ENCODE results near the gene MOB1B.
"Not testable (repeated sequence)": the region's sequence is repeated elsewhere in the genome, so short reads cannot be mapped to it uniquely, and the experiment has no call there.

MOB1B gene

DNA sequence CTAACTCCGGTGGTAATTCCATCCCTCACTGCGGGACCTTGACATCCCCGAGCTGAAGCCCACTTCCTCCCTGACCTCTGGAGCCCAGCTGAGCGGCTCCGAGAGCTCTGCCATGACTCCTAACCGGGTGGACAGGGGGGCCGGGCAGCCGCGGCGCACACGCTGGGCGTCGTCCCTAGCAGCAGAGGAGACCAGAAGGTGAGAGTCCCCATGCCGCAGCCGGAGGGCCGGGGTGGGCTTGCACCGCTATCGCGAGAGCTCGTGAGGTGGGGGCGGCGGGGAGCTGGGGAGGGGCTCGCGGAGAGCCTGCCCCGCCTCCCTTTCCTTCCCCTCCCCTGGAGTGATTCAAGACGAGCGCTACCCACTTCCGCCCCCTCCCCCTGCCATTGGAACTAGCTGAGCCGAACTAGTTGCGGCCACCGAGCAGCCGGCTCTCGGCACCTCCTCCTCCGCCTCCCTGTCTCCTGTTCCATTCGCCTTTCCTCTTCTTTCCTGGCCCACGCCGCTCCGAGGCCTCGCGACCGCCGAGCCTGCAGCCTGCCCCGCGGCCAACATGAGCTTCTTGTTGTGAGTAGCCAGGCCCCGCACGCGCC is at the start of gene MOB1B:
Gene MOB1B (plus strand): TSS at position 386 of the 593 bp plus-strand sequence. CDS start 168 bp downstream, at position 554.
- DNase-seq = peak; percentile 87 to 88

GRCh38 chr4:70855464-70855863 is 46.7 kb upstream of the MOB1B start:
- no peak for DNase-seq

GRCh38 chr4:70858454-70858853 is 43.7 kb upstream of the MOB1B start:
- DNase-seq = no peak

GRCh38 chr4:70859066-70859465 is 43.1 kb upstream of the MOB1B start:
- no peak for DNase-seq

- no peak for DNase-seq
Measured at GRCh38 chr4:70863099-70863790, 38.9 kb upstream of the MOB1B start.

DNA sequence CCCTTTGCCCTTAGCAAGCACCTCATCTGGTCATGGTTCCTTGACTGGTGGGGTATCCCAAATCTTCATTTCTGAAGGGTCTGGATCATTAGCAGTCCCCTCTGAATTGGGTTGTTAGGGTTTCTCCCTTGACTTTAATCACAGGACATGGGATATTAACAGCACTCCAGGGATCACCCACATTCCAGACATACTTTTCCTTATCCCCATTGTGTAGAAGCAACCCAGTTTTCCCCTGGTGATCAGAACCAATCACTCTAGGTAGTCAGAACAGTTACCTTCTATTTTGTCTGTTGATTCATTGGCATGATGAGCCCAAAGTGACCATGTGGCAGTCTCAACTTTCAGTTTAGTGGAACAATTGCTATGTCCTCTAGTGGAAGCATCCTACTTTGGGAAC is 33.4 kb upstream of the MOB1B start:
- no peak for DNase-seq

DNA sequence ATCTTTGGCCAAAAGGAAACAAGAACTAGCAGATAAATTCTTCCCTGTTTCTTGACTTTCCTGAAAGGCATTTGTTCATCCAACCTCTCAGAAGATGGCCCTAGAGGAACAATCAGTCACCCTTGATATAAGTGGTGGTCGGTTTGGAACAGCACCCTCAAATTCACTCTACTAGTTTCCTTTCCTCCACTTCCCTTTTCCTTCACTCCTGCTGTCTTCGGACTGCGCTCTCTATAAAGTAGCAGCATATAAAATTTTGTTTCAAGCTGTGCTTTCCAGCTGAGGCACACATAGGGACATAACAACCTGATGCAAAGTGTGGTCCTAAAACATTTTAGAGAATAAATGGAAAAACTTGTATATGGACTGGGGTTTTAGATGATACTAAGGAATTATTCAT is 29.0 kb upstream of the MOB1B start:
- no peak for DNase-seq

DNA sequence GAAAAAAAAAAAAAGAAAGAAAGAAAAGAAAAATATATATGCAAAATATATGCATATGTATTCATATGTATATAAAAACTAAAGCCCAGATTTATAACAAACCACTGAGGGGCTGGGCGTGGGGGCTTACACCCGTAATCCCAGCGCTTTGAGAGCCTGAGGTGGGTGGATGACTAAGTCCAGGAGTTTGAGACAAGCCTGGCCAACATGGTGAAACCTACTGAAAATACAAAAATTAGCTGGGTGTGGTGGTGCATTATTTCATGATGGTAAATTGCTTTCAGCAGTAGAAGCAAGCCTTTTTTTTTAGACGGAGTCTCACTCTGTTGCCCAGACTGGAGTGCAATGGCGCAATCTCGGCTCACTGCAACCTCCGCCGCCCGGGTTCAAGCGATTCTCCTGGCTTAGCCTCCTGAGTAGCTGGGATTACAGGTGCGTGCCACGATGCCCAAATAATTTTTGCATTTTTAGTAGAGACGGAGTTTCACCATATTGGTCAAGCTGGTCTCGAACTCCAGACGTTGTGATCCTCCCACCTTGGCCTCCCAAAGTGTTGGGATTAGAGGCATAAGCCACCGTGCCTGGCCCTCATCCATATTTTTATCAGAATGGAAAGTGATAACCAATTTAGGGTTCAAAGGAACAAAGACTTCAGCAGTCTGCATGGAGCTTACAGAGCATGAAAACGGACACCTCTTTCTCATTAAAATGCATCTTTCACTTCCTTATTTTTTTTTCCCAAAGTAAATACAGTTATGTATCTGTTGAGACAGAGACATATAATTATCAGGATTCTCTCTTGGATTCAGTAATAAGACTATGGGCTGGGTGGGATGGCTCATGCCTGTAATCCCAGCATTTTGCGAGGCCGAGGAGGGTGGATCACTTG is 27.7 kb upstream of the MOB1B start:
- DNase-seq = no peak

DNA sequence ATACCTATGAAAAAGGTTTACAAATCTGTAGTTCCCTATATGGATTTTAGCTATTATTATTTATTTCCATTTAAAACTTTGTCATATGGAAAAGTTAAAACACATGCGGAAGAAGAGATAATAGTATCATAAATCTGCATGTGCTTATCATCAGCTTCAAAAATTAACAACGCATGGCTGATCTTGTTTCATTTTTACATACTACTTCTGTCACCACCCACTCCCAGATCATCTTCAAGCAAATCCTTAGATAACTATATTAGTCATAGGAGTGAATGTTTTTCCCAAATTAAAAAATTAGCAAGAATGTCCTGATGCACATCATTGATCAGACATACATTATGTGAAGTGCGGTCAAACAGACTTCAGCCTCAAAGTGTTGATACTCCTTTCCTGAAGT is 24.6 kb upstream of the MOB1B start:
- no peak for DNase-seq

DNA sequence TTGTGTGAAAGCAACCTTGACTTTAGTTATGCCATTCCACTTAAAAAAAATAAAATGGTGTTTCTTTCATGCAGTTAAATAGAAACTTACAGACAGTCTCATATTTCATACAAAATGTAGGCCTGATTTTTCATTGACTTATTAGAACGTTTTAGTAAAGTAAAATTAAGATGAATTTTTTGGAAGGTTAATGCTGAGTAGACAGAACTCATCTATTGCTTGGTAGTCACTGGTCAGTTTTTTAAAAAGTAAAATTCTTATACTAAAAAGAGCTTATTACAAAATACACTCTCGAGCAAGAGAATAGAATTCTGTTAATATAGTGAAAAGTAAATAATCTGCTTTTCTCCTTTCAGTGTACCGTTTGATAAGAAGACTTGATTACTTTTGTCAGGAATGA is 21.4 kb upstream of the MOB1B start:
- DNase-seq = no peak

DNA sequence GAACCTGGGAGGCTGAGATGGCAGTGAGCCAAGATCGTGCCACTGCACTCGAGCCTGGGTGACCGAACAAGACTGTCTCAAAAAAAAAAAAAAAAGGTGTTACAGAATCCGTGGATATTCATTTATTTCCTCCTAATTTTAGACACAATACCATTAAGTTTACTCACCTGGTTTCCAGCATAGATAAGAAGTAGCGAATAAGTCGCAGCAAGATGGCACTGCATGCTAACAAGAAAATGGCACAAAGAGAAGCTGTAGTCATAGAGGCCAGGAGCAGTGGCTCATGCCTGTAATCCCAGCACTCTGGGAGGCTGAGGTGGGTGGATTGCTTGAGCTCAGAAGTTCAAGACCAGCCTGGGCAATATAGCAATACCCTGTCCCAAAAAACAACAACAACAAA is 17.0 kb upstream of the MOB1B start:
- DNase-seq = no peak

- DNase-seq = peak in 1 of 2 donors; percentile 68
Measured at GRCh38 chr4:70892086-70892769, 9.9 kb upstream of the MOB1B start.

GRCh38 chr4:70893790-70894189 is 8.4 kb upstream of the MOB1B start:
- no peak for DNase-seq

DNA sequence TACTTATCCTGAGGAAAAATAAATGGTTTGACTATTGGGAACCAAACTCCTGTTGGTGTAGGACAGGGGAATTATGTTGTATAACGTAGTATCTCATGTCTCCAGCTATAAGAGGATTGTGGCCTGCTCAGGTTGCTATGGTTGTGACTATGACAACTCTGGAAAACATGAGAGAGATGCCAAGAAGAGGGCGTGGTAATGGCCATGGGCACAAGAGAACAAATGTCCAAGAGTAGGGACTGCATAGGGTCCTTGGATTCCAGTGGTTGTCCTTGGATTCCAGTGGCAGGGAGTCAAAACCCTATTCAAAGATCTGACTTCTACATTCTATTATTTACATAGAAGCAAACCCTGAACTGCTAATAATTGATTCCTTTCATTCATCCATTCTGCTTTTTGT is 6.8 kb upstream of the MOB1B start:
- DNase-seq = no peak

DNA sequence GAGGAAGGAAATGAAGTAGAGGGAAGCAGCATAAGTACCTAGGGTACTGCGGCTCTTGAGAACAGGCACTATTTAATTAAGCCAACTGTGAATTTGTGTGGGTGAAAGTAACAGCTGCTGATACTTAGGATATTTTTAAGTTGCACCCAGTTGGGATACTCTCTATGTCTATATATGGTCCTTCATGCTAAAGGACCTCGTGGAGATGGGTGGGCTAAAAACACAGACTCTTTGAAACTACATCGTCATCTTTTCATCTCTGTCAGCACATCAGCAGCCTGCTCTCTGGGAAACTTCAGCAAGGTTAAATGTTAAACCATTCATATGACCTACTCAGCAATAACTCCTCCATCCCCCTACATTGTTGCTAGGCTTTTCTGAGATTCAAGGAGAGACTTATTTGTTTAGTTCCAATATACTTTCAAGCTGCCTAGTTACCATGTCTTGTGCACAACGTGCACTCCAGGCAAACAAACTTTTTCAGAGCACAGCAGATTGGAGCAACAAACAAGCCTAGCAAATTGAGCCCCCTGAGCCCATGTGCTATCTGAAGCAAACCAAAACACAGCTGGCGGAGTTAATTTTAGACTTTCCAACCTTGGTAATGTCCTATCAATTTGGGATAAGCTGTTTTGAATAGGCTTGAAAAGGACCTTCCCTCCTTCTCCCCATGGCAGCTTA is 6.2 kb upstream of the MOB1B start:
- no peak for DNase-seq

DNA sequence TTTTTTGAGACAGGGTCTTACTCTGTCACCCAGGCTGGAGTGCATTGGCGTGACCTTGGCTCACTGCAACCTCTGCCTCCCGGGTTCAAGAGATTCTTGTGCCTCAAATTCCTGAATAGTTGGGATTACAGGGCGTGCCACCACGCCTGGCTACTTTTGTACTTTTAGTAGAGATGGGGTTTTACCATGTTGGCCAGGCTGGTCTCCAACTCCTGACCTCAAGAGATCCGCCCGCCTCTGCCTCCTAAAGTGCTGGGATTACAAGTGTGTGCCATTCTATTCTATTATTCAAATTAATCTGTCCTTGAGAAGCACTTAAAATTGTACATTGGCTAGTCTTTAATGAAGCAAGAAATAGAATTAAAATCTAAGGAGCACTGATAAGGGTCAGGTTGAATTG is 3.6 kb upstream of the MOB1B start:
- not testable (repeated sequence) for DNase-seq

- no peak for DNase-seq
Measured at GRCh38 chr4:70901607-70901983, 574 bp upstream of the MOB1B start.

DNA sequence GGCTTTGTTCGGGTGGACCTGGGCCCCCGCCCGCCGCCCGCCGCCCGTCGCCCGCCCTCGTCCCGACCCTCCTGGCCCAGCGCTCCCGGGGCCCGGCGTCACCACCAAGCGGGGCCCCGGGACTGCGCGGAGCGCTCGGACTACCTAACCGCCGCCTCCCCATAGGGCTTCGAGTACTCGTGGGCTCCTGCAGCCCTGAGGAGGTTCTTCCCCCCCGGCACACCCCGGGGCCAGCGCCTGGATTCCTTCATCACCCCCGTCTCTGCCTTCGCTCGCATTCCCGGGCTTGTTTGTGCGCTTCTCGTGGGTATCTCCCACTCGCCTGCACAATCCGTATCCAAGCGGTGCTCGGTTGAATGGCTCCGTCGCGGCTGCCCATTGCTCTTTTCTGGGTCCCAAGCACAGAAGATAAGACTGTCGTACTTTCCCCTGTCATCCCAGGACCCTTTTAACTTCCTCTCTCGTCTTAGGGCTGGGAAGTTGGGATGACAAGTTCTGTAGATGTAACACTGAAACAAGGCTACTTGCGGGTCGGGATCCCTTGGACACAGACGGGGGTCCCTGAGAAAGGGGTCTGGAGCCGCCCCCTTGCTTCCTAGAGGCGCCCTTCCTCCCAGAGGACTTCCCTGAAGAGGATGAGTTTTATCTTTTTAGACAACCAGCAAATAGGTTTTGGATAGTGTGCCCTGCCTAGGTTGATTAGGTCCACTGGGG is 565 bp downstream of the MOB1B start:
- DNase-seq = no peak

DNA sequence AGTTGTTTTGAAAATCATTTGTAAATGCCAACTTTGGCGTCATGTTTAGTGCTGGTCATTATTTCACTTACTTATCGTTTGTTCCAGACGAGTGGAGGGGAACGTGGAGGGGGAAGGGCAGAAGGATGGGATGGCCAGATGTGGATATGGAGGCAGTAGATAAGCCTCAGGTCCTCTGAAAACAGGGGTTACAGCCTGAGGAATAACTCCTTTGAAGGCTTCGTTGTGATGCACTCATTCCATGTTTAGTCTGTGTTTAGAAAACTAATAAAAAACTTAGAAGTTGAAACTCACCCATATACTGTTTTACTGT is 1.1 kb downstream of the MOB1B start:
- no peak for DNase-seq

- DNase-seq = no peak
Measured at GRCh38 chr4:70908993-70909556, 6.9 kb downstream of the MOB1B start.

GRCh38 chr4:70914000-70914399 is 11.8 kb downstream of the MOB1B start:
- no peak for DNase-seq

GRCh38 chr4:70914631-70915030 is 12.5 kb downstream of the MOB1B start:
- no peak for DNase-seq
